ENCODE data around the gene ENTPD8.

Gene ENTPD8

GRCh38 chr9:137478962-137479861, 38.1 kb upstream of the ENTPD8 start:
- H3K4me3 ChIP-seq (ENCODE audit: low read length): no peak overlapping the region
- no peak for DNase-seq (ENCODE audit: low read depth)
- TF ChIP-seq, protein P1, sequence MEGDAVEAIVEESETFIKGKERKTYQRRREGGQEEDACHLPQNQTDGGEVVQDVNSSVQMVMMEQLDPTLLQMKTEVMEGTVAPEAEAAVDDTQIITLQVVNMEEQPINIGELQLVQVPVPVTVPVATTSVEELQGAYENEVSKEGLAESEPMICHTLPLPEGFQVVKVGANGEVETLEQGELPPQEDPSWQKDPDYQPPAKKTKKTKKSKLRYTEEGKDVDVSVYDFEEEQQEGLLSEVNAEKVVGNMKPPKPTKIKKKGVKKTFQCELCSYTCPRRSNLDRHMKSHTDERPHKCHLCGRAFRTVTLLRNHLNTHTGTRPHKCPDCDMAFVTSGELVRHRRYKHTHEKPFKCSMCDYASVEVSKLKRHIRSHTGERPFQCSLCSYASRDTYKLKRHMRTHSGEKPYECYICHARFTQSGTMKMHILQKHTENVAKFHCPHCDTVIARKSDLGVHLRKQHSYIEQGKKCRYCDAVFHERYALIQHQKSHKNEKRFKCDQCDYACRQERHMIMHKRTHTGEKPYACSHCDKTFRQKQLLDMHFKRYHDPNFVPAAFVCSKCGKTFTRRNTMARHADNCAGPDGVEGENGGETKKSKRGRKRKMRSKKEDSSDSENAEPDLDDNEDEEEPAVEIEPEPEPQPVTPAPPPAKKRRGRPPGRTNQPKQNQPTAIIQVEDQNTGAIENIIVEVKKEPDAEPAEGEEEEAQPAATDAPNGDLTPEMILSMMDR (conservative IDR thresholded peaks at IDR 0.05; ENCODE audit: low read depth, low read length): no peak

DNA sequence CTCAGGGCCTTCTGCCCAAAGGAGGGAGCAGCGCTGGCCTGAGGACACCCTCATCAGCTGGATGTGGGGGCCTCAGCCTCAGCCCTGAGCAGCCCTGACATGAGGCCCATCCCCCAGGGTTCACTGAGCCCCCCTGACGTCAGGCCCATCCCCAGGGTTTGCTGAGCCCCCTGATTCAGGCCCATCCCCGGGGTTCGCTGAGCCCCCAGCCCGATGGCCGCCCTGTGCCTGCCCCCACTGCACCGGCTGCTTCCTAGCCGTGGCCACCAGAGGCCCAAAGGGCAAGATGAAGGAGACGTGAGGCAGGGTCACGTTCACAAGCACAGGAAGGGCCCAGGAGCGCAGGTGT, 37.4 kb upstream of the ENTPD8 start:
- no peak overlapping the region for H3K4me3 ChIP-seq (ENCODE audit: low read length)
- TF ChIP-seq, protein P1 (conservative IDR thresholded peaks at IDR 0.05; ENCODE audit: low read depth, low read length): no peak
- DNase-seq (ENCODE audit: low read depth): no peak

- TF ChIP-seq, protein P1 (conservative IDR thresholded peaks at IDR 0.05; ENCODE audit: low read depth, low read length): no peak
- DNase-seq (ENCODE audit: low read depth): no peak
- no peak overlapping the region for H3K4me3 ChIP-seq (ENCODE audit: low read length)
Observed at GRCh38 chr9:137477778-137478612, 36.8 kb upstream of the ENTPD8 start.

DNA sequence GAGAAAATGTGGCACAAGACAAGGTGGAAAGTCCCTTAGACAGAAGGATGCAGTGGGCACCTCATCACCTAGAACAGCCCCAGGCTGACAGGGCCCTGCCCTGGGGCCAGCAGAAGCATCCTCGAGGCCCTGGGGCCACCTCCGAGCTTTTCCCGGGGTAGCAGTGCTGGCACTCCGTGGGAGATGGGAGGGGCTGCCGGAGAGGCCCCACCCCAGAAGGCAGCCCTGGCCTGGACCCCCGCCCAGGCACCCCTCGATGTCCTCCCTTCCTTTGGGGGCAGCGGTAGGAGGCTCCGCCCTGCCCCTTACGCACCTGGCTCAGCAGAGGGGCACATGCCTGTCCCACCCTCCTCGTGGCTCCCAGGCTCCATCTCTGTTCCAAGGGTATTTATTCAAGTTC, 35.7 kb upstream of the ENTPD8 start:
- no peak for DNase-seq (ENCODE audit: low read depth)
- TF ChIP-seq, protein P1 (conservative IDR thresholded peaks at IDR 0.05; ENCODE audit: low read depth, low read length): no peak
- no peak overlapping the region for H3K4me3 ChIP-seq (ENCODE audit: low read length)

- TF ChIP-seq, protein P1 (conservative IDR thresholded peaks at IDR 0.05; ENCODE audit: low read depth, low read length): no peak
- DNase-seq (ENCODE audit: low read depth): no peak
- no peak overlapping the region for H3K4me3 ChIP-seq (ENCODE audit: low read length)
Observed at GRCh38 chr9:137475666-137476065, 34.5 kb upstream of the ENTPD8 start.

GRCh38 chr9:137474271-137474670, 33.1 kb upstream of the ENTPD8 start:
- TF ChIP-seq, protein P1 (conservative IDR thresholded peaks at IDR 0.05; ENCODE audit: low read depth, low read length): no peak
- H3K4me3 ChIP-seq (ENCODE audit: low read length): no peak overlapping the region
- DNase-seq (ENCODE audit: low read depth): no peak
